Left cardiac atrium (tissue), 4 donors: ENCODE measurements around the gene SBF1. TPM values are rescaled to one million over a fixed set of nuclear protein-coding genes. Genes with fewer than 3 reads are reported as not detected.

ENCODE experiments used
- ATAC-seq, 2 donors: fragments of 200-7000 bp; cut with Tn5 transposase; one replicate each; pipeline ENCODE4 v1.9.1; 2020; ENCODE audit warnings: mild to moderate bottlenecking in 2 of 2, moderate library complexity in 2 of 2
- DNase-seq: peaks from one replicate; pipeline ENCODE4 v3.0.0-alpha.2; 2020
- intact Hi-C, 2 donors: fragments of 100-400 bp; cut with DNase I; formaldehyde crosslinking; loops; one replicate each; pipeline versions ENCODE4 v1.14.1 to v1.15.1; 2022 to 2023
- total RNA-seq, 2 donors: library from RNA; stranded (reverse); fragmentation: NEBNext Ultra II Directional; extraction: Animal tissue kit (Norgen Biotek cat#: 25700); gene quantifications; one replicate each; pipeline ENCODE4 v1.2.1, GENCODE V29; 2021
- donor health status: DM: no; HTN: yes; CAD: no.
- donor health status: DM: no; HTN: yes; CAD: no; lungs with severe emphysema.
- donor health status: DM: yes; HTN: yes; CAD: no.
- donor health status: Dilated cardiomyopathy.

The SBF1 gene
- total RNA-seq, 2 donors from 2014 or later: 44.9 to 54.4 TPM

DNA sequence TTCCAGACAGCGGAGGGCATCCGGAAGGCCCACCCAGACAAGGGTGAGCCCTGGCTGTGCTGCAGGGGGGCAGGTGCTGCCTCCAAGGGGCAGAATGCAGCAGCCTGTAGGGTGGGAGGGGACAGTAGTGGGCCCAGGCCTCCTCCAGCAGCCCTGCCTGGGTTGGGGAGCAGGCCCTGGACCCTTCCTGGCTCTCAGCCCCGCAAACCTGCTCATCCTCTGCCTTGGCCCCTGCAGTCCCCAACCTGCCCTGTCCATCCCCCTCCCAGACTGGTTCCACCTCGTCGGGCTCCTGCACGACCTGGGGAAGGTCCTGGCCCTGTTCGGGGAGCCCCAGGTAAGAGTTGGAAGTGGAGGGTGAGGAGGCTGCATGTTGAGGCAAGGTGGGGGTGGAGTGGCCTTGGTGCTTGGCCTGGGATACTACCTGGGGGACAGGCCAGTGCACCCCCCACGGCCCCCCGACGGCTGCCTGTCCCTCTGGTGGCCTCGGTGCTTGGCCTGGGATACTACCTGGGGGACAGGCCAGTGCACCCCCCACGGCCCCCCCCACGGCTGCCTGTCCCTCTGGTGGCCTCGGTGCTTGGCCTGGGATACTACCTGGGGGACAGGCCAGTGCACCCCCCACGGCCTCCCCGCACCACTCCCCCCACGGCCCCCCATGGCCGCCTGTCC lies 13.3 kb upstream of the SBF1 start:
- no peak for ATAC-seq

DNA sequence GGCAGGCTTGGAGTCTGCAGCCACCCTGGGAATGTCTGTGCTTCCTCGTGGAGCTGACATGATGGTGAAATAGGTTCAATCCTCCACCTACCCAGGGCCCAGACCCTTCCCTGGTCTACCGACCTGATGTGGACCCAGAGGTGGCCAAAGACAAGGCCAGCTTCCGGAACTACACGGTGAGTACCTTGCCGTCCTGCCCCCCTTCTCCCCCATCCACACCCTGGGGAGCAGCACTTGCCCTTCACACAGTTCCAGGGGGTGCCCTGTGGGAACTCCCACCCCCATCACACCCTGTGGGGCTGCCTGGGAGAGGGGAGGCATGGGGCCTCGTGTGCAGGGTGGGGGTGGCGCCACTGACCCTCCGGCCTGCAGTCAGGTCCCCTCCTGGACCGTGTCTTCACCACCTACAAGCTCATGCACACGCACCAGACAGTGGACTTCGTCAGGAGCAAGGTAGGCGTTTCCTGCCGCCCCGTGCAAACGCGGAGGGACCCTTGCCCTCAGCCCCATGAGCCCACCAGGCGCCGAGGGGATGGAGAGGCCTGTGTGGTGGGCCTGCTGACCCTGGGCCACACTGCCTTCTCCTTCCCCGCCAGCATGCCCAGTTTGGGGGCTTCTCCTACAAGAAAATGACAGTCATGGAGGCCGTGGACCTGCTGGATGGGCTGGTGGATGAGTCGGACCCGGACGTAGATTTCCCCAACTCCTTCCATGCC lies 12.6 kb upstream of the SBF1 start:
- ATAC-seq: no peak
- intact Hi-C loops: no loop called here
- no peak for DNase-seq

More for the DNA sequence above, 13.3 kb upstream of the SBF1 start:
- intact Hi-C loops: no loop called here
- no peak for DNase-seq

DNA sequence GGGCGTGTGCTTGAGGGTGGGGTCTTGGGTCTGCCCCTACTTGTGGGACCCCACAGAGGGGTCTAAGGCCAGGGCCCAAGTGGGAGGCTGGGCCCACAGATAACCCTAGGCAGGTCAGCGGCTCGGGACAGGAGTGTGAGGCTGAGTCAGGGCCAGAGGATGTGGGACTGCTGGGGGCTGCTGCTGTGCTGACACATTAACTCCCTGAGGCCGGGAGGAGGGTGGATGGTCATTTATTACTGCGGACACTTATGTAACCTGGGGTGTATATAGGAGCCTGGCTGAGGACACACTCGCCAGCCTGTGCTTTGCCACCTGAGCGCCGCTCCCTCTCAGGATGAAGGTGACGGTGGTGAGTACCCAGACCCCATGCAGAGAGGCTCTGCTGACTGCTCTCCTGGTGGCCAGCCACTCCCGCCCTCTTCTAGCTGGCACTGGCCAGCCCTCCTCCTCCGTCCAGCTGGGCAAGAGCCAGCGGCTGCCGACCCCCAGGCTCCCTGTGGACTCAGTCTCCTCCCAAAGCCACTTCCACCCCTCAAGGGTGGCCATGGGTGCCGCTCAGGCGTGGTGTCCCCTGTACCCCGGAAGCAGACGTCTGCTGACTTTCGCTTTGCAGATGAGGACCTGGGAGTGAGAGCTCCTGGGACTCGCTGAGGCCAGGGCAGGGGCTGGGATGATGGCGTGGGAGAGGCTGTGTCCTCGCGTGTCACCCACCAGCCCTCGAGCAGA lies 11.9 kb upstream of the SBF1 start, which contains the start of gene MIOX:
MIOX (plus strand) TSS at position 299 of the 729 bp plus-strand sequence; CDS start at position 338, 39 bp downstream.
- ATAC-seq (no peak), DNase-seq (no peak)
- intact Hi-C loops: no loop called here

DNA sequence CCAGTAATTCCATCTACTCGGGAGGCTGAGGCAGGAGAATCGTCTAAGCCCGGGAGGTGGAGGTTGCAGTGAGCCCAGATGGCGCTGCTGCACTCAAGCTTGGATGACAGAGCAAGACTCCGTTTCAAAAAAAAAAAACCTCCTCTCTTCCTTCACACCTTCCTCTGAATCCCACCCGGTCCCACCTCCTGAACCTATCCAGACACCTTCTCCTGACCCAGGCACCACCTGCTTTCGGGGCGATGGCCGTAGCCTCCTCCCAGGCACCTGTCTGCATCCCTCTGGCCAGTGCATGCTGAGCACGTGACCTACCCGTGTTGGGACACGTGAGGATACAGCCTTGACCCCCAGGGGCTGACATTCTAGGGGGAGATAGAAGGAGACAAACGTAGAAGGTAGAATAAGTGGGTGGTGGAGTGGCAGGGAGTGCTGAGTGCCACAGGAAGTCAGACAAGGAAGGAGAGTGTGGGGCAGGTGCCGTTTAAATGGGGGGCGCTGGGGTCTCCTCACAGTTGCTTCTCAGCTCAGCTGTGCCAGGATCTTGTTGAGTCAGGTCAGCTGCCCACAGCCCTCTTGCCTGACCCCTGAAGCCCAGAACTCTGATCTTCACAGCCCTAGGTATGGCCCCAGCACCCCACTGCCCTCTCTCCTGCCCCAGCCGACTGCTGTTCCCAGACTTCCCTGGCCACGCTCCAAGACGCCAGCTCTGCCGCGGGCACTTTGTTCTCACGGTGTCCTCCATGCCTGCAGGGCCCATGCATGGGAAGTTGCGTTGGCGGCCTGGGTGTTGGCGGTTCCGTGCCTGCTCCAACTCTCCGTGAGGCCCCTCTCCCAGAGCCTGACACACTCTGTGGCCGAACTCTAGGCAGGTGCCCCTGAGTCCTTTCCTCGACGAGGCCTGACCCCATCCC lies 10.6 kb upstream of the SBF1 start:
- intact Hi-C loops: no loop called here
- ATAC-seq: no peak
- DNase-seq: no peak

DNA sequence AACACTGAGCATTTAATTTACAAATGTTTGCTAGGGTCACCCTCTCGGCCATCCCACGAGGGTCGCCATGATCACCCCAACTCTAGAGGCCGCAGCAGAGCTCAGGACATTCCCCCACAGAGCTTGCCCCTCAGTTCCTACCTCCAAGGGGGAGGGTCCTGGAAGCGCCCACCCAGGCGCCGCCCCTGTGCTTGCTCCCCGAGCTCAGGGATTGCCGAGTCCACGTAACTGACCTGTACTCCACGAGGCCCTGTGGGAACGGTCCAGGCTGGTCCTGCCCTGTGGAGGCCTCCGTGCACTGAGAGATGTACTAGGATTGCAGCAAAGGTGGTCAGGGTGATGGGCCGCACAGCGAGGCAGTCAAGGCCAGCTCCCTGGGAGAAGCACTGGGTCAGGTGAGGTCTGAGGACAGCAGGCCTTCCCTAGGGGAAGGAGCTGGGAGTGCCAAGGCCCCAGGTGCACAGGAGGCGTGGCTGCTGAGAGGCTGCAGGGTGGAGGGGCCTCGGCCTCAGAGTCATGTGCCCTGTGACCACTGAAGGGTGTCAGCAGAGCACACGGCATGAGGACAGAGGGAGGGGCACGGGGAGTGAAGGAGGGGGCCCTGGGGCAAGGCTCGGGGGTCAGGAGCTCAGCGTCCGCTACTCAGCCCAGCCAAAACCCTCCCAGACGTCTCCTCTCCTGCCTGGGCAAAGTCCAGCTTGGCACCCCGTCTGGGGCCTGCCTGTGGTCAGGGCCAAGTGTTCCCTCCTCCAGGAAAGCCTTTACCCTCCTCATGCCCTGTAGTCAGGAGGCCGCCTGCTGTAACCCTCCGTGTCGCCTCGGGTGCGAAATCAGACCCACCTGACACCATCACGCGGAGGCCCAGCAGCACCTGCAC lies 9.4 kb upstream of the SBF1 start:
- intact Hi-C loops: no loop called here
- DNase-seq (no peak), ATAC-seq (no peak)

DNA sequence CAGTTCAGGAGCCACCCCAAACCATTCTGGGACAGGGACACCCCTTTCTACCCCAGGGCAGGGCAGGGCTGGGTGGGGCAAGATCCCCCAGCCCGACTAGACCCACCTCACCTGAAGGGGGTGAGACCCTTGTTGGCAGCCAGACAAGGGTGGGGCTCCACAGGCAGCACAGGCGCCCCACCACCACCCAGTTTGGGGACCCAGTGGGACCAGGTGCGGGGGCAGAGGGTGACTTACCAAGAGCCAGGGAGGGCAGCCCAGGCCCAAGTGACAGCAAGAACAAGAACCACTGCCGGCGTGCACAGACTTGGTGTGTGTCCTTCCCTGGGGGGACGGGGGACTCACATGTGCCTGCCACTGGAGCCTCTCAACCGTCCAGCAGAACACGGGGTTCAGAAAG lies 8.7 kb upstream of the SBF1 start:
- DNase-seq (no peak), ATAC-seq (no peak)

DNA sequence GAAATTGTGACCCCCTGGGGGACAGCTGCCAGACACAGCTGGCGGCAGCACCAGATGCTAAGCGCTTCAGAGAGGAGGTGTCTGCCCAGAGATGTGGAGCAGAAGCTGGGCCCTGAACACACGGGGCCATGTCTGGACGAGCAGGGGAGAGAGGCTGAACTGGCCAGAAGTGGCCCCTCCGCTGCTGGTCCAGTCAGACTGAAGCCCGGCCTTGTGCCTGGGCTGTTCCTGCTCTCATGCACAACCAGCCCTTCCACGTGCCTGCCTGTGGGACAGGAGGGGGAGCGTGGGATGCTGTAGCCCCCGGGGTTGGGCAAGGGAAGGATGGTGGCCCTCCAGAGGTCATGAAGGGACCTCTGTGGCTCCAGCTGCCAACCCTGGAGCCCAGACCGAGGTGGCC lies 8.3 kb upstream of the SBF1 start:
- ATAC-seq (no peak), DNase-seq (no peak)
- intact Hi-C loops: no loop called here

More for the DNA sequence above, 8.7 kb upstream of the SBF1 start:
- intact Hi-C loops: no loop called here

DNA sequence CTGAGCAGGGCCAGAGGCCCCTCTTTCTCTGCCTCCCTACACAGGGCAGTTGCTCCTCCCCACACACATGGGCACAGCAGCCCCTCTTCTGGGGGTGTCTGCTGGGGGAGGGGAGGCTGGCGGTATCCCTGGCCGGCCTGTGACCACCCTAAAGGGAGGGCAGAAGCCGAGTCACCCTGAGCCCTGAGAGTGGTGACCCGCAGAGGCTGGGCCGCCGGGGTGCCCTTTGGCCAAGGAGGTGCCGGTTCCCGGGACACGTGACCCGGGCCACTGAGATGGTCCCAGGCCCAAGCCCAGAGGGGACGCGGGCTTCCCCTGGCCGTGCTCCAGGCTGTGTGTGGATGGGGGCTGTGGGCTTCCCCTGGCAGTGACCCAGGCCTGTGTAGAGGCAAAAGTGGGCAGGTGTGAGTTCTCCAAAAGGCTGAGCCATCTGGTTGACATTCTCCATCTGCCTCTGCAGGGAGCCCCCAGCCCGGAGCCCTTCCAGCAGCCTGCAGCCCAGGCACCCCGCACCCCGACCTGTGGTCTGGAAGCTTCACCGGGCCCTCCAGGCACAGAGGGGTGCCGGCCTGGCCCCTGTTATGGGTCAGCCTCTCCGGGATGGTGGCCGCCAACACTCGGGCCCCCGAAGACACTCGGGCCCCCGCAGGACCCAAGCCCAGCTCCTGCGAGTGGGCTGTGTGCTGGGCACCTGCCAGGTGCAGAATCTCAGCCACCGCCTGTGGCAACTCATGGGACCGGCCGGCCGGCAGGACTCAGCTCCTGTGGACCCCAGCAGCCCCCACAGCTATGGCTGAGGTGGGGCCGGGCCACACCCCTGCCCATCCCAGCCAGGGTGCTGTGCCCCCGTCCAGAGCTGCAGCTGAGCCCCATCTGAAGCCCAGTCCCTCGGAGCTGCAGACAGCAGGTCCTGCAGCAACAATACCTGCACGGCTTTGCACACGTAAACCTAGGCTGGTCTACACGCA lies 7.6 kb upstream of the SBF1 start:
- ATAC-seq (no peak), DNase-seq (no peak)
- intact Hi-C loops: no loop called here

DNA sequence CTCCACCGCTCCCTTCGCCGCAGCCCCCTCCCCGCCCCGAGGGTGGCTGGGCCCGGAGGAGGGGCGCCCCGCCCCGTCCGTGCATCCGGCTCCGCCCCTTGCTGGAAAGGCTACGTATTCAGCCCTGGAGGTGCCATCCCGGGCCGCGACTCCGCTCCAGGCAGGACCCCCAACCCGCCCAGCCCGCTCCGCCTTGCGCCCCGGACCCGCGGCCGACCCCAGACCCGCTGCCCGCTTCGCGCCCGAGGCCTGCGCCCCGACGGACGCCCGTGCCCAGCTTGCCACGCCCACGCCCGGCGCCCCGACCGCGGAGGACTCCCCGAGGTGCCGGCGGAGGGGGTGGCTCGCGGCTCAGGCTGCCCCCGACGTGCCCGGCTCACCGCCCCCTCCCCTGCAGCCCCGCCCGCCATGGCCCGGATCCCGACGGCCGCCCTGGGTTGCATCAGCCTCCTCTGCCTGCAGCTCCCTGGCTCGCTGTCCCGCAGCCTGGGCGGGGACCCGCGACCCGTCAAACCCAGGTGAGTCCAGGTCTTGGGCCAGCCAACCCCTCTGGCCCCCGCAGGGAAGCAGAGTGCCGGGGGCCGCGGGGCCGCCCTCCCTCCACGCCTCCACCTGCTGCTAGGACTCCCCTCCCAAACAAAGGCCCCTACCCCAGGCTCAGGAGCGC lies 6.7 kb upstream of the SBF1 start, which contains the start of gene ADM2:
ADM2 (plus strand) TSS at position 104 of the 667 bp plus-strand sequence; CDS start at position 409, 305 bp downstream.
- intact Hi-C loops: no loop called here
- DNase-seq (no peak), ATAC-seq (peak; percentile 46 to 52)

DNA sequence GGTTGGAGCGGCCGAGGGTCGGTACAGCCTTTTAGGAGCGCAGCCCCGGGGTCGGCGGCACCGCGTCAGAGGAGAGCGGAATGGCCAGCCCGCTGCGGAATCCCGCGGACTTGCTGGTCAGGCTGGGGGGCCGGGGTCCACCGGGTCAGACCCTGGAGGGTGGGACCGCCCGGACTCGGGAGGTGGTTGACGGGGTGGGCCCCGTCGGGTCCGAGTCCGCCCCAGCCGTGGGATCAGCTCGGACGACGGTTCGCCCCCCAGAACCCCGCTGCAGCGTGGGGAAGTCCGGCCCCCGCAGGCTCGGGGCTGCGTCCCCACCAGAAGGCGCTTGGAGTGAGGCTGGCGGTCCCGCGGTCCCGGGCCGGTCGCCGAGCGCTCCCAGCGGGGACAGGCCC lies 6.2 kb upstream of the SBF1 start:
- ATAC-seq (no peak), DNase-seq (no peak)
- intact Hi-C loops: no loop called here

DNA sequence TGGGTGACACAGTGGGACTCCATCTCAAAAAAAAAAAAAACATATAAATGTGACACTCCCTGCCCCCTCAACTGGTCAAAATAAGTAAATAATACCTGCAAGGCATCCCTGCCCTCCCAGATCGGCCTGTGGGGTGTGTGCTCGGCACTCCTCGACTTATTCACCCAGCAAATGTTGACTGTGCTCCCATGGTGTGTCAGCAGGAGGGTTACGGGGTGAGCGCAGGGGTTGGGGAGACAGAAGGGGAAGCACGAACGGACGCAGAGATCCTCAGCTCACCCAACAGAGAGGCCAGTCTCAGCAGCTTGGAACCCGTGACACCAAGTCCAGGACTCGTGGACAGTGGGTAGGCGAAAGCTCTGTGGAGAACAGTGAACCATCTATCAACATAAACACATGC lies 4.9 kb upstream of the SBF1 start:
- DNase-seq (no peak), ATAC-seq (no peak)
- intact Hi-C loops: no loop called here

DNA sequence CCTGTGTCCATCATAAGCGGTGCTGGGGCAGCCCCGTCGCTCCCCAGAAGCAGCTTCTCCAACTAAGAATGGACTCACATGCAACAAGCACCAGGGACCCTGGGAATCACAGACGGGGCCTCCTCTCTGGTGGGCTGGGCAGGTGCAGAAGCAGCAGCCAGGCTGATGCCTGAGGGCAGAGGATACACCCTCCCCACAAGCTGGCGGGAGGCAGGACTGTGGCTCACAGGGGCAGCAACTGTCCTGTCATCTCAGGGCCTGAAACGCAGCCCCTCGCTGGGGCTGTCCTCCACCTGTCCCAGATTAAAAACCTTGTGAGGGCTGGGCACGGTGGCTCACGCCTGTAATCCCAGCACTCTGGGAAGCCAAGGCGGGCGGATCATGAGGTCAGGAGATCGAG lies 3.1 kb upstream of the SBF1 start:
- no peak for ATAC-seq
- DNase-seq: no peak
- intact Hi-C loops: no loop called here

DNA sequence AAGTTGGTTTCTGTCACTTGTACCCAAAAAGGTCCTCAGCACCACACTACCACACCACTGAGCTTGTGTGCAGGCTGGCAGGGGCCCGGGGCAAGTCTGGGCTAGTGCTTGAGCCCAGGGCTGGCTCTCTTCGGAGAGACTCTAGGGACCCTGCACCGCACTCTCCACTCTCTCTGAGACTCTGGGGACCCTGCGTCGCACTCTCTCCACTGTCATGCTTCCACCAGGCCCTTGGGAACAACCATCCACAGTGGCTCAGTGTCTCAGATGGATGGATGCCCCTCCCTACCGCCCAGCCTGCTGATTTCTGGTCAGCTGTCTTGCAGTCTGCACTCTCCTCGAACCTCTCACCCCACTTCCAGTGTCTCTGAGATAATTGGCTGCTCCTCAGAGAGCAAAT lies 2.0 kb upstream of the SBF1 start:
- DNase-seq (no peak), ATAC-seq (no peak)
- intact Hi-C loops: no loop called here

DNA sequence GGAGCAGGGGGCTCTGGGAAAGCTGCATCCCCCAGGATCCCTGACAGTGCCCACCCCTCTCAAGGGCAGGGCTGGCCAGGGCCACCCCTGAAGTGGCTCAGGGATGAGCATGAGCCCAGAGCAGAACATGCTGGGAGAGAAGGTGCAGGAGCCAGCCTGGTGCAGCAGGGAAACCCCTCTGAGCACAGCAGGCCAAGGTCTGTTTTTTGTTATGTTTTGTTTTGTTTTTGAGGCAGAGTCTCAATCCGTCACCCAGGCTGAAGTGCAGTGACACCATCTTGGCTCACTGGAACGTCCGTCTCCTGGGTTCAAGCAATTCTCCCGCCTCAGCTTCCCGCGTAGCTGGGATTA lies 792 bp upstream of the SBF1 start:
- intact Hi-C loops: no loop called here
- ATAC-seq (no peak), DNase-seq (no peak)

DNA sequence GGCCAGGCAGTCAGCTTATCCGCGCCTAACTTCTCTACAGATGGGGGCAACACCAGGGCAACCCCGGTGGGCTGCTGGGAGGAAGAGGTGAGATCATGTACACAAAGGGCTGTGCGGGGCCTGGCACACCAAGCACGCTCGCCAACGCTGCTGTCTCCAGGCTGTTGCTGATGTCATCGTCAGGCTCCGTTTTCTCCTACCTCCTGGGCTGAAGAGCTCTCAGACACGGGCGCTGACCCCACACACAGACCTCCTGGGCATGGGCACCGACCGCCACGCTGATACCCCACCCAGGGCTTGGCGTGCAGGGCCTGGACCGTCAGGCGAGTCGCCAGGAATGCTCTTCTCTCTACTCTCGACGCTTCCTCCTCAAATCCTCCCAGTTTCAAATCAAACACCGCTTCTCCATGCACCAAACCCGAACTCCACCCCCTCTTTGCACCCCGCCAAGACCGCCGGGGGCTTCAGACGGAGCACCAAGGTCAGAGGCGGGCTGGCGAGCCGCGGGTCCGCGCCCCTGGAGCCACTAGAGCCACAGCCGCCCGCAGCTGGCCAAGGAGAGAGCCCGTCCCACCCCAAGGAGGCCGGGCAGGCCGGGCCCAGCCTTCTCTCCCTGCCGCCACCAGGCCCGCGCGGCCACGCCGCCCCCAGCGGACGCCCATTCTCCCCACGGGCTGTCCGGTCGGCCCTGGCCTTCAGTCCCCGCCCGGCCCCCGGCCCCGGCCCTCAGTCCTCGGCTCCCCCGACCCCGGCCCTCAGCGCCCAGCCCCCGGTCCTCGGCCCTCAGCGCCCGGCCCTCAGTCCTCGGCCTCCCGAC lies 772 bp downstream of the SBF1 start:
- DNase-seq: no peak
- intact Hi-C loops: no loop called here
- ATAC-seq: peak; percentile 42 to 43

DNA sequence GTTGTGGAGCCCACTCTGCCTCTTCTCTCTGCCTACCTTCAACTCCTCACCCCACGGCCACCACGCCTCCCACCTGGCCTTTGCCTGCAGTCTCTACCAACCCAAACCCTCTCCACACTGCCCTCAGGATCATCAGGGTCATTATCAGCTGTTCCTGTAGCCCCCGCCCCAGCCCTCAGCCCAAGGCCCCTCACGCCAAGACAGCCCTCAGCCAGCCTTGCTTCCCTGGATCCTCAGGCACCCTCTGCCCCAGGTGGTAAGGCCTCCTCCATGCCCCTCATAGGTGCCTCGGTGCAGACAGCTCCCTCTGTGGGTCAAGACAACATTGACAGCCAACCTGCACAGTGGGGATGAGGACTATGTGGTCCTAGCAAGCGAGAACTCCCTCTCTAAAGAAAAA lies 1.7 kb downstream of the SBF1 start:
- no peak for DNase-seq
- no peak for ATAC-seq
- intact Hi-C loops: no loop called here
